ENCODE measurements around the gene ENKUR.
"Not testable (repeated sequence)": the region's sequence is repeated elsewhere in the genome, so short reads cannot be mapped to it uniquely, and the experiment has no call there.

The ENKUR gene

DNA sequence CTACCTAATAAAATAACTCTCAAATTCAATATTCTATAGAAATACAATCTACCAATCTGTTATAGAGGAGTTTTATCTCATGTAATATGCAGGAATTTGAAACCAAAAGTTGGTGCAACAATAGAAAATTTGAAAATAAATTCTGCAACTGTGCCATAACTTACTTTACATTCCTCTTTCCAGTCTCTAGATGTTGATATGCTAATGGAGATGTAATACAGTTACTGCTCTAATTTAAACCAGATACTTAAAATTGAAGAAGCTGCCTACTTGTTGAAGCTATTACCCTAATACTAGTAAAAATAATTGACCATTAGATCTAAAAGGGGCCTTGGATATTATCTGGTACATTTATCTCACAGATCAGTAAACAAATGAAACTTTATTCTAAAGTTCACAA, 1.4 kb downstream of the ENKUR start:
- Histone ChIP-seq H3K4me1 (ENCODE audit: low read length) (no peaks in the 10 kb centered on the region), H3K4me2 (ENCODE audit: low read length) (no peak overlapping the region), H2AFZ (ENCODE audit: low read depth, low read length) (no peak overlapping the region), H3K9me3 (ENCODE audit: insufficient read depth, low read length) (no peaks in the 10 kb centered on the region), H3K79me2 (ENCODE audit: low read length) (0 out of 2 replicates have a peak, but pooled peaks cover 3% of the 10 kb centered on the region), H3K27ac (ENCODE audit: low read length) (no peak overlapping the region), H4K20me1 (ENCODE audit: insufficient read depth, low read length) (no peaks in the 10 kb centered on the region), H3K36me3 (replicated peaks; ENCODE audit: low read depth, low read length) (no peaks in the 10 kb centered on the region), H3K27me3 (ENCODE audit: low read depth, low read length) (no peaks in the 10 kb centered on the region), H3K4me3 (ENCODE audit: low read length) (no peak overlapping the region), H3K9ac (ENCODE audit: low read length) (no peak overlapping the region)
- no peak for TF ChIP-seq CTCF (IDR thresholded peaks at IDR 0.05; ENCODE audit: low read depth, low read length)
- no peak for TF ChIP-seq EZH2phosphoT487 (IDR thresholded peaks at IDR 0.05; ENCODE audit: low read depth)

DNA sequence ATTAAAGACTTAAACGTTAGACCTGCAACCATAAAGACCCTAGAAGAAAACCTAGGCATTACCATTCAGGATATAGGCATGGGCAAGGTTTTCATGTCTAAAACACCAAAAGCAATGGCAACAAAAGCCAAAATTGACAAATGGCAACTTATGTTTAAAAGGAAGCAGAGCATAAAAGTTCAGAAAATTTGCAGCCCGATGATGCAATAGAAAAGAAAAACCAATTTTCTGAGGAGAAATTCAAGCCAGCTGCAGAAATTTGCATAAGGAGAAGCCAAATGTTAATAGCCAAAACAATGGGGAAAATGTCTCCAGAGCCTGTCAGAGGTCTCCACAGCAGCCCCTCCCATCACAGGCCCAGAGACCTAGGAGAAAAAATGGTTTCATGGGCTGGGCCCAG, 4.4 kb downstream of the ENKUR start:
- H3K4me3 ChIP-seq (ENCODE audit: low read length); H3K36me3 ChIP-seq (replicated peaks; ENCODE audit: low read depth, low read length); H3K9me3 ChIP-seq (ENCODE audit: insufficient read depth, low read length); H2AFZ ChIP-seq (ENCODE audit: low read depth, low read length); H3K27me3 ChIP-seq (ENCODE audit: low read depth, low read length); H3K4me1 ChIP-seq (ENCODE audit: low read length); H3K79me2 ChIP-seq (ENCODE audit: low read length); H4K20me1 ChIP-seq (ENCODE audit: insufficient read depth, low read length); H3K4me2 ChIP-seq (ENCODE audit: low read length); H3K9ac ChIP-seq (ENCODE audit: low read length); H3K27ac ChIP-seq (ENCODE audit: low read length): not testable (repeated sequence)

DNA sequence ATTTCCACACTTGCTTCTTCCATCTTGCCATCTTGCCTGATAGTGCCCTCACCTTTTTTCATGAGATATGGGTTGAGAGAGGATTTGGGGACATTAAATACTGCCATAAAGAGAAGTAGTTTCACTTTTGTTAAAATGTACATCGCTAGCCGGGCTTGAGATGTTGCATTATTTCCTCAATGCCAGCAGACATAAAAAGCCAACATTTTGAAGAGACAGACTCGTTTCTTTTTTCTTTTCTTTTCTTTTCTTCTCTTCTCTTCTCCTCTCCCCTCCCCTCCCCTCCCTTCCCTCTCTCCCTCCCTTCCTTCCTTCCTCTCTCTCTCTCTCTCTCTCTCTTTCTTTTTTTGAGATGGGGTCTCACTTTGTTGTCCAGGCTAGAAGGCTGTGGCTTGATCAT, 17.9 kb downstream of the ENKUR start:
- Histone ChIP-seq H3K9me3 (ENCODE audit: insufficient read depth, low read length) (no peaks in the 10 kb centered on the region), H3K4me1 (ENCODE audit: low read length) (no peaks in the 10 kb centered on the region), H3K4me2 (ENCODE audit: low read length) (no peak overlapping the region), H4K20me1 (ENCODE audit: insufficient read depth, low read length) (no peaks in the 10 kb centered on the region), H3K36me3 (replicated peaks; ENCODE audit: low read depth, low read length) (no peaks in the 10 kb centered on the region), H3K9ac (ENCODE audit: low read length) (no peak overlapping the region), H2AFZ (ENCODE audit: low read depth, low read length) (no peak overlapping the region), H3K27ac (ENCODE audit: low read length) (no peak overlapping the region), H3K27me3 (ENCODE audit: low read depth, low read length) (no peaks in the 10 kb centered on the region), H3K4me3 (ENCODE audit: low read length) (no peak overlapping the region), H3K79me2 (ENCODE audit: low read length) (no peaks in the 10 kb centered on the region)
- TF ChIP-seq CTCF (IDR thresholded peaks at IDR 0.05; ENCODE audit: low read depth, low read length), result no peak
- no peak for TF ChIP-seq EZH2phosphoT487 (IDR thresholded peaks at IDR 0.05; ENCODE audit: low read depth)

GRCh38 chr10:24995072-24995471, 20.9 kb downstream of the ENKUR start:
- H3K9me3 ChIP-seq (ENCODE audit: insufficient read depth, low read length), result no peaks in the 10 kb centered on the region
- no peaks in the 10 kb centered on the region for H3K4me1 ChIP-seq (ENCODE audit: low read length)
- H3K9ac ChIP-seq (ENCODE audit: low read length), result no peak overlapping the region
- H3K27ac ChIP-seq (ENCODE audit: low read length), result no peak overlapping the region
- no peak overlapping the region for H3K4me3 ChIP-seq (ENCODE audit: low read length)
- no peaks in the 10 kb centered on the region for H3K27me3 ChIP-seq (ENCODE audit: low read depth, low read length)
- no peak overlapping the region for H3K4me2 ChIP-seq (ENCODE audit: low read length)
- no peaks in the 10 kb centered on the region for H3K36me3 ChIP-seq (replicated peaks; ENCODE audit: low read depth, low read length)
- H4K20me1 ChIP-seq (ENCODE audit: insufficient read depth, low read length), result no peaks in the 10 kb centered on the region
- TF ChIP-seq CTCF (IDR thresholded peaks at IDR 0.05; ENCODE audit: low read depth, low read length), result no peak
- no peak for TF ChIP-seq EZH2phosphoT487 (IDR thresholded peaks at IDR 0.05; ENCODE audit: low read depth)
- H3K79me2 ChIP-seq (ENCODE audit: low read length), result no peaks in the 10 kb centered on the region
- no peak overlapping the region for H2AFZ ChIP-seq (ENCODE audit: low read depth, low read length)
